ENCODE data around the gene OSBPL3. TPM values are rescaled to one million over a fixed set of nuclear protein-coding genes. Genes with fewer than 3 reads are reported as not detected.

OSBPL3 gene
- total and polyA plus RNA-seq, 2 donors = 9.1 to 23.3 TPM

DNA sequence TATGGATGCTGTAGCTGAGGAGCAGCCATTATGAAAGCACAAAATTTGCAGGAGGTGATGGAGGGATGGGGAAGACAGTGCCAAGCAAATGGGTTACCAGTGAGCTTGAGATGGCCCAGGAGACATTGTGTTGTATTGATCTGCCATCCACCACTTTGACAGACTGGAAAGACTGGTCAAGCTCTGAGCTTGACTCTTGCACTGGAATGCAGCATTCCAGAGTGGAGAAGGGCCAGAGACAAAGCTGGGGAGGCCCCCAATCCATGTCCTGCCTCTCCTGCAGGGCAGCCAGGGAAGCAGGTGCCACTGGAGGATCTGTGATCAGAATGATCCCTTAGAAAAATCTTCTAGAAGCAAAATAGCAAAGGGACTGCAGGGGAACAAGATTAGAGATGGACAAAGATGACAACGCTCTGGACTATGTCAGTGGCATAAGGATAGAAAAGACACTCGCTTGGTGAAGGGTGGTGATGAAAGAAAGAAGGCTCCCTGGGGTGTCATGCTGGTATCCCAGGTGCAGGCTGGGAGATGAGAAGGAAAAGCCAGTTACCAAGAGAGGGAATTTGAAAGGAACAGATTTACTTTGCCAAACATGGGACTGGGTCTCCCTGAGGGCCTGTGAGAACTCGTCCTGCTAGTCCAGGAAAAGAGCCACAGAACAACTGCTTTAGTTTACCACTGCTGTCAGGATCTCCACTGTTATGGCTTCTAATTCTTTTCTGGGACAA, 227.7 kb downstream of the OSBPL3 start:
- H3K4me3 ChIP-seq (ENCODE audit: low read length in 2 of 2) = no peak overlapping the region
- peaks cover 6 to 20% of the 10 kb centered on the region in 2 donors for H3K27me3 ChIP-seq (ENCODE audit: control insufficient read depth in 2 of 2, insufficient read depth in 1 of 2, low read length in 1 of 2)
- DNase-seq (ENCODE audit: low read depth in 6 of 9, low spot score in 9 of 9) = no peak
- H3K9me3 ChIP-seq (ENCODE audit: control insufficient read depth in 2 of 2, insufficient read depth in 1 of 2, low read length in 1 of 2) = no peaks in the 10 kb centered on the region
- H3K36me3 ChIP-seq (ENCODE audit: control insufficient read depth in 2 of 2, insufficient read depth in 2 of 2, low read length in 1 of 2) = no peaks in the 10 kb centered on the region
- H3K4me1 ChIP-seq (ENCODE audit: control insufficient read depth in 2 of 2, insufficient read depth in 2 of 2, low read length in 2 of 2) = peaks cover 4 to 10% of the 10 kb centered on the region in 2 donors
- H3K27ac ChIP-seq (ENCODE audit: low read depth in 1 of 2, low read length in 1 of 2) = no peak overlapping the region
- 97% methylated on average over 3 of the region's 3 CpGs for WGBS

DNA sequence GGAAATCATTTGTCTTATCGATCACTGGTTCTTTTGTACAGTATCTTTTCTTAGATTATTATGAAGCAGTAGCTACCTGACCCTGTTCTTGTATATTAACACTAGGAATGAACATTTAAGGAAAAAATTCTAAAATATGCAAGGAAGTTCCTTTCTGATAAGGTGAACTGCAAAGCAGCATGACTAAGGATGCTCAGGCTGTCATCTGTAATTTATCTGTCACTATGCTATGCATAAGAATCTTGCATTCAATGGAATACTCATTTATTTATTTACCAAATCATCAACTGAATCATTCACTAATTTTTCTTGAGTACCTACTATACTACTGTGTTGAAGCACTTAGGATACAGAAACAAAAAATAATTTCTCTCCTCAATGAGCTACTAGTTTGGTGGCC, 228.5 kb downstream of the OSBPL3 start:
- H3K4me3 ChIP-seq (ENCODE audit: low read length in 2 of 2) = no peak overlapping the region
- DNase-seq (ENCODE audit: low read depth in 6 of 9, low spot score in 9 of 9) = no peak
- H3K27ac ChIP-seq (ENCODE audit: low read depth in 1 of 2, low read length in 1 of 2) = no peak overlapping the region
- no peaks in the 10 kb centered on the region for H3K36me3 ChIP-seq (ENCODE audit: control insufficient read depth in 2 of 2, insufficient read depth in 2 of 2, low read length in 1 of 2)
- WGBS = 99% methylated on average over 1 of the region's 1 CpG
- peaks cover under 1 to 4% of the 10 kb centered on the region in 2 donors for H3K4me1 ChIP-seq (ENCODE audit: control insufficient read depth in 2 of 2, insufficient read depth in 2 of 2, low read length in 2 of 2)
- H3K27me3 ChIP-seq (ENCODE audit: control insufficient read depth in 2 of 2, insufficient read depth in 1 of 2, low read length in 1 of 2) = peaks cover 2 to 12% of the 10 kb centered on the region in 2 donors
- H3K9me3 ChIP-seq (ENCODE audit: control insufficient read depth in 2 of 2, insufficient read depth in 1 of 2, low read length in 1 of 2) = no peaks in the 10 kb centered on the region

DNA sequence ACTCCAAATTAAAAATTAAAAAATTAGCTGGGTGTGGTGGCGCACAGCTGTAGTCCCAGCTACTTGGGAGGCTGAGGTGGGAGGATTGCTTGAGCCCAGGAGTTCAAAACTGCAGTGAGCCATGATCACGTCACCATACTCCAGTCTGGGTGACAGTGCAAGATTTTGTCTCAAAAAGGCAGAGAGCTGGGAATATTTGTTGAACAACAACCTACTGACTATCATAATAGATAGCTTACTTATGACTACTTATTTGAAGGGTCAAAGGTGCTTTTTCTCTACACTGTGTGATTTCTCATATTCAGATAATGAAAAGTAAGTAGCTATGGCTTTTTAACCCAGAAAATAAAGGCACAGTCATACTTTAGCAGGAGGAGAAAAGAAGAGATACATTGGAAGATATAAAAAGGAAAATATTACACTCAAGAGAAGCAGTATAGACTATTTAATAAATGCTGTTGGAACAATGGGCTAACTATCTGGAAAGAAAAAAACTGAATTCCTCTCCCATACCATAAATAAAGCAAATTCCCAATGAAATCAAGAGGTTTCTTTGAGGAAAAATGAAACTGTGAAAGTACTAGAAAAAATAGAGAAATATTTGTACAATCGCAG, 229.4 kb downstream of the OSBPL3 start:
- H3K36me3 ChIP-seq (ENCODE audit: control insufficient read depth in 2 of 2, insufficient read depth in 2 of 2, low read length in 1 of 2) = no peaks in the 10 kb centered on the region
- no peaks in the 10 kb centered on the region for H3K4me1 ChIP-seq (ENCODE audit: control insufficient read depth in 2 of 2, insufficient read depth in 2 of 2, low read length in 2 of 2)
- DNase-seq (ENCODE audit: low read depth in 6 of 9, low spot score in 9 of 9) = no peak
- 98% methylated on average over 3 of the region's 3 CpGs for WGBS
- H3K4me3 ChIP-seq (ENCODE audit: low read length in 2 of 2) = no peak overlapping the region
- H3K27me3 ChIP-seq (ENCODE audit: control insufficient read depth in 2 of 2, insufficient read depth in 1 of 2, low read length in 1 of 2) = peaks cover 0 to 4% of the 10 kb centered on the region in 2 donors
- H3K27ac ChIP-seq (ENCODE audit: low read depth in 1 of 2, low read length in 1 of 2) = no peak overlapping the region
- H3K9me3 ChIP-seq (ENCODE audit: control insufficient read depth in 2 of 2, insufficient read depth in 1 of 2, low read length in 1 of 2) = no peaks in the 10 kb centered on the region

DNA sequence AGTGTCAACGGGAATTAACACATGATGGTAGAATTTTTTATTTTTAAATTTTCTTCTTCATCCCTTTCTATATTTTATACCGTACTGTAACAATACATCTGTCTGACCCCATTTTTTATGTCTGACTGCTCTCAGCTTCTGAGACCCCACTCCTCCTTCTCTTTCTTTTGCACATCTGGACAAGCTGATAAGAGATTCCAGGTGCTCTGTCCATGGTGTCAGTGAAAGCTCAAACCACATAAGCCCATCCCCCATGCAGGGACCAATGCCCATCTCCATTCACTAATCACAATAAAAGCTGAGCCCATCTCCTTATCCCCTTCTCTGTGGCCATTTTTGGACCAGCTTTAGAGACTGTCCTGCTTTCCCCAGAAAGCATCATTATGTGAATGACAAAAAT, 231.5 kb downstream of the OSBPL3 start:
- Histone ChIP-seq H3K36me3 (ENCODE audit: control insufficient read depth in 2 of 2, insufficient read depth in 2 of 2, low read length in 1 of 2) (no peaks in the 10 kb centered on the region), H3K27ac (ENCODE audit: low read depth in 1 of 2, low read length in 1 of 2) (no peak overlapping the region), H3K4me1 (ENCODE audit: control insufficient read depth in 2 of 2, insufficient read depth in 2 of 2, low read length in 2 of 2) (no peaks in the 10 kb centered on the region), H3K27me3 (ENCODE audit: control insufficient read depth in 2 of 2, insufficient read depth in 1 of 2, low read length in 1 of 2) (no peaks in the 10 kb centered on the region), H3K4me3 (ENCODE audit: low read length in 2 of 2) (no peak overlapping the region), H3K9me3 (ENCODE audit: control insufficient read depth in 2 of 2, insufficient read depth in 1 of 2, low read length in 1 of 2) (no peaks in the 10 kb centered on the region)
- no peak for DNase-seq (ENCODE audit: low read depth in 6 of 9, low spot score in 9 of 9)
- 96% methylated on average over 2 of the region's 2 CpGs for WGBS

Other genes starting within 250 kb of the OSBPL3 start
- gene GSDME, start 222.7 kb downstream of the OSBPL3 start, total RNA-seq = 1.9 TPM
- 10.7 TPM for gene GSDME, start 222.7 kb downstream of the OSBPL3 start, polyA plus RNA-seq
- gene CYCS, start 145.1 kb upstream of the OSBPL3 start, total RNA-seq = 114 TPM
- 73.7 TPM for gene CYCS, start 145.1 kb upstream of the OSBPL3 start, polyA plus RNA-seq
- 0.05 TPM for gene NPVF, start 248.3 kb upstream of the OSBPL3 start, total RNA-seq
- gene NPVF, start 248.3 kb upstream of the OSBPL3 start, polyA plus RNA-seq = 0.71 TPM

All from thymus (tissue), 11 donors.